Neural progenitor cell (in vitro differentiated cells): ENCODE results near the gene LYST. TPM values are rescaled to one million over a fixed set of nuclear protein-coding genes. Genes with fewer than 3 reads are reported as not detected.

Source experiments
- DNase-seq: peaks from one replicate; pipeline ENCODE4 v3.0.0-alpha.2; 2016; ENCODE audit warnings: low spot score
- H2AFZ ChIP-seq: fragments of 200-600 bp; sonication (generic); replicated peaks from 2 replicates; pipeline ENCODE4 v1.6.1; 2016; ENCODE audit warnings: antibody characterized with exemption
- H3F3A ChIP-seq: fragments of 200-600 bp; sonication (generic); 2 replicates; pipeline ENCODE4 v1.6.1; 2016; ENCODE audit warnings: antibody characterized with exemption, low read depth
- H3K27ac ChIP-seq: fragments of 200-600 bp; sonication (generic); 2 replicates; pipeline ENCODE4 v1.5.1; 2016; ENCODE audit warnings: mild to moderate bottlenecking
- H3K27me3 ChIP-seq: fragments of 200-600 bp; sonication (generic); 2 replicates; pipeline ENCODE4 v1.6.1; 2016; ENCODE audit warnings: mild to moderate bottlenecking, moderate library complexity
- H3K36me3 ChIP-seq: fragments of 200-600 bp; sonication (generic); 2 replicates; pipeline ENCODE4 v1.5.1; 2016
- H3K4me1 ChIP-seq: fragments of 200-600 bp; sonication (generic); 2 replicates; pipeline ENCODE4 v1.6.1; 2016; ENCODE audit warnings: mixed run types
- H3K4me2 ChIP-seq: fragments of 200-600 bp; sonication (generic); 2 replicates; pipeline ENCODE4 v1.6.1; 2016
- H3K4me3 ChIP-seq: fragments of 200-600 bp; sonication (generic); 2 replicates; pipeline ENCODE4 v1.5.1; 2016
- H3K79me2 ChIP-seq: fragments of 200-600 bp; sonication (generic); 2 replicates; pipeline ENCODE4 v1.6.1; 2016; ENCODE audit warnings: low read depth
- H3K9ac ChIP-seq: fragments of 200-600 bp; sonication (generic); 2 replicates; pipeline ENCODE4 v1.6.1; 2016
- H3K9me3 ChIP-seq: fragments of 200-600 bp; sonication (generic); 2 replicates; pipeline ENCODE4 v1.5.1; 2016; ENCODE audit warnings: low read depth
- H4K20me1 ChIP-seq: fragments of 200-600 bp; sonication (generic); 2 replicates; pipeline ENCODE4 v1.6.1; 2016; ENCODE audit warnings: low read depth
- H3K27ac Mint-ChIP-seq: 3 replicates; pipeline ENCODE4 v1.8.0; 2021; ENCODE audit warnings: mixed read lengths
- H3K27me3 Mint-ChIP-seq: 2 replicates; pipeline ENCODE4 v1.8.0; 2022; ENCODE audit warnings: low read depth, mild to moderate bottlenecking, inconsistent platforms, moderate library complexity, mixed read lengths; ENCODE audit not compliant: insufficient read depth
- H3K36me3 Mint-ChIP-seq: 3 replicates; pipeline ENCODE4 v1.8.0; 2021; ENCODE audit warnings: mixed read lengths
- H3K4me1 Mint-ChIP-seq: 3 replicates; pipeline ENCODE4 v1.8.0; 2021; ENCODE audit warnings: mixed read lengths
- H3K4me3 Mint-ChIP-seq: 3 replicates; pipeline ENCODE4 v1.8.0; 2021; ENCODE audit warnings: mild to moderate bottlenecking, moderate library complexity, mixed read lengths
- H3K9me3 Mint-ChIP-seq: 3 replicates; pipeline ENCODE4 v1.8.0; 2020; ENCODE audit warnings: mixed read lengths
- CTCF ChIP-seq: fragments of 200-600 bp; sonication (generic); IDR thresholded peaks from 2 replicates; pipeline ENCODE4 v1.5.1; 2017; ENCODE audit warnings: antibody characterized with exemption, mild to moderate bottlenecking
- EZH2 ChIP-seq: fragments of 200-600 bp; sonication (generic); IDR thresholded peaks from 2 replicates; pipeline ENCODE4 v1.6.1; 2017; ENCODE audit warnings: antibody characterized with exemption, mild to moderate bottlenecking, moderate library complexity
- EZH2phosphoT487 ChIP-seq: fragments of 200-600 bp; sonication (generic); IDR thresholded peaks from 2 replicates; pipeline ENCODE4 v1.6.1; 2017; ENCODE audit warnings: antibody characterized with exemption
- total RNA-seq: library from RNA; depleted of rRNA; stranded (reverse); fragments of >200 nt; gene quantifications from 2 replicates; pipeline ENCODE4 v1.2.3, GENCODE V29; 2015; ENCODE audit warnings: low replicate concordance

The LYST gene
- total RNA-seq, 1 donor from 2014 or later = 0.82 TPM

- no peaks in the 10 kb centered on the region for H3K9me3 Mint-ChIP-seq
Observed at GRCh38 chr1:235775246-235775860, 91.4 kb downstream of the LYST start.

GRCh38 chr1:235767795-235768194, 98.9 kb downstream of the LYST start:
- Histone ChIP-seq H3K27ac (no peak overlapping the region), H3F3A (no peaks in the 10 kb centered on the region), H3K9me3 (no peaks in the 10 kb centered on the region), H3K27me3 (no peaks in the 10 kb centered on the region), H2AFZ (no peak overlapping the region), H3K4me2 (no peak overlapping the region), H3K4me1 (no peaks in the 10 kb centered on the region), H3K36me3 (no peaks in the 10 kb centered on the region), H3K9ac (no peak overlapping the region), H3K4me3 (no peak overlapping the region), H3K79me2 (no peaks in the 10 kb centered on the region), H4K20me1 (no peaks in the 10 kb centered on the region)
- no peak overlapping the region for H3K27ac Mint-ChIP-seq
- H3K27me3 Mint-ChIP-seq = no peaks in the 10 kb centered on the region
- H3K36me3 Mint-ChIP-seq = no peaks in the 10 kb centered on the region
- DNase-seq = no peak
- no peaks in the 10 kb centered on the region for H3K4me1 Mint-ChIP-seq
- TF ChIP-seq EZH2 (no peak), EZH2phosphoT487 (no peak), CTCF (no peak)
- no peak overlapping the region for H3K4me3 Mint-ChIP-seq
- H3K9me3 Mint-ChIP-seq = no peaks in the 10 kb centered on the region

More at GRCh38 chr1:235775246-235775860, 91.4 kb downstream of the LYST start:
- no peak overlapping the region for H3K4me3 ChIP-seq
- no peaks in the 10 kb centered on the region for H3K27me3 ChIP-seq
- H3K4me1 Mint-ChIP-seq = no peaks in the 10 kb centered on the region
- TF ChIP-seq CTCF = no peak
- no peak overlapping the region for H3K4me2 ChIP-seq
- no peaks in the 10 kb centered on the region for H3K36me3 Mint-ChIP-seq
- no peak for DNase-seq
- H3K27ac ChIP-seq = no peak overlapping the region
- H3F3A ChIP-seq = no peaks in the 10 kb centered on the region
- no peak overlapping the region for H3K9ac ChIP-seq
- H3K9me3 ChIP-seq = no peaks in the 10 kb centered on the region
- no peaks in the 10 kb centered on the region for H4K20me1 ChIP-seq
- no peak overlapping the region for H2AFZ ChIP-seq
- no peak overlapping the region for H3K4me3 Mint-ChIP-seq
- no peaks in the 10 kb centered on the region for H3K79me2 ChIP-seq
- no peaks in the 10 kb centered on the region for H3K4me1 ChIP-seq
- H3K27ac Mint-ChIP-seq = no peak overlapping the region
- H3K36me3 ChIP-seq = no peaks in the 10 kb centered on the region
- H3K27me3 Mint-ChIP-seq = no peaks in the 10 kb centered on the region

GRCh38 chr1:235766794-235767285, 99.9 kb downstream of the LYST start:
- H3F3A ChIP-seq = no peaks in the 10 kb centered on the region
- TF ChIP-seq EZH2 (no peak), CTCF (no peak), EZH2phosphoT487 (no peak)
- Mint-ChIP-seq H3K9me3 (no peaks in the 10 kb centered on the region), H3K36me3 (no peaks in the 10 kb centered on the region), H3K27ac (no peak overlapping the region), H3K27me3 (no peaks in the 10 kb centered on the region), H3K4me3 (no peak overlapping the region), H3K4me1 (no peaks in the 10 kb centered on the region)
- H3K4me3 ChIP-seq = no peak overlapping the region
- H2AFZ ChIP-seq = no peak overlapping the region
- H3K9ac ChIP-seq = no peak overlapping the region
- H3K36me3 ChIP-seq = no peaks in the 10 kb centered on the region
- H3K79me2 ChIP-seq = no peaks in the 10 kb centered on the region
- DNase-seq = no peak
- H3K4me1 ChIP-seq = no peaks in the 10 kb centered on the region
- no peaks in the 10 kb centered on the region for H4K20me1 ChIP-seq
- H3K9me3 ChIP-seq = no peaks in the 10 kb centered on the region
- no peaks in the 10 kb centered on the region for H3K27me3 ChIP-seq
- H3K27ac ChIP-seq = no peak overlapping the region
- no peak overlapping the region for H3K4me2 ChIP-seq
